Suprapubic skin (tissue), 4 donors: Measurements from ENCODE around the gene DTD1. TPM values are rescaled to one million over a fixed set of nuclear protein-coding genes. Genes with fewer than 3 reads are reported as not detected.

Experiments
- DNase-seq, 2 donors: peaks; one replicate each; pipeline ENCODE4 v3.0.0-alpha.2; 2019; ENCODE audit warnings: low spot score in 2 of 2
- H3K27ac ChIP-seq: fragments of 200-600 bp; sonication (generic); one replicate; pipeline ENCODE4 v1.5.1; 2019
- H3K27me3 ChIP-seq: fragments of 200-600 bp; sonication (generic); one replicate; pipeline ENCODE4 v1.5.1; 2019
- H3K36me3 ChIP-seq: fragments of 200-600 bp; sonication (generic); one replicate; pipeline ENCODE4 v1.5.1; 2019
- H3K4me1 ChIP-seq: fragments of 200-600 bp; sonication (generic); one replicate; pipeline ENCODE4 v1.5.1; 2019
- H3K4me3 ChIP-seq: fragments of 200-600 bp; sonication (generic); one replicate; pipeline ENCODE4 v1.5.1; 2019; ENCODE audit warnings: mild to moderate bottlenecking
- H3K9me3 ChIP-seq: fragments of 200-600 bp; sonication (generic); one replicate; pipeline ENCODE4 v1.5.1; 2019
- CTCF ChIP-seq, 2 donors: fragments of 200-600 bp in 1 of 2; fragments of 450-650 bp in 1 of 2; sonication (generic) in 1 of 2; IDR thresholded peaks; one replicate each; pipeline ENCODE4 v1.5.1; 2016 to 2019; ENCODE audit warnings: antibody characterized with exemption in 2 of 2, mild to moderate bottlenecking in 1 of 2, moderate library complexity in 1 of 2
- EP300 ChIP-seq: sonication (generic); formaldehyde crosslinking; IDR thresholded peaks from one replicate; pipeline ENCODE4 v1.6.1; 2017; ENCODE audit warnings: antibody characterized with exemption
- POLR2A ChIP-seq, 2 donors: fragments of 450-650 bp; IDR thresholded peaks; one replicate each; pipeline ENCODE4 v1.6.1; 2017; ENCODE audit warnings: antibody characterized with exemption in 2 of 2, mild to moderate bottlenecking in 2 of 2, moderate library complexity in 2 of 2
- POLR2AphosphoS5 ChIP-seq, 3 donors: sonication (generic); formaldehyde crosslinking; IDR thresholded peaks; one replicate each; pipeline ENCODE4 v1.6.1; 2017; ENCODE audit warnings: antibody characterized with exemption in 3 of 3
- WGBS: methylation state at CpG from one replicate; pipeline ENCODE4 v1.1.5; 2018; 5-methylcytosine and 5-hydroxymethylcytosine counted together
- total RNA-seq, 4 donors: library from RNA; depleted of rRNA; stranded (reverse); fragments of >200 nt; gene quantifications; one replicate each; pipeline ENCODE4 v1.1.0, GENCODE V29; 2016

DTD1 gene
- total RNA-seq, 4 donors from 2014 or later = 22.5 to 33.2 (median 27.0) TPM

- DNase-seq = no peak
- H3K4me3 ChIP-seq = no peak overlapping the region
- H3K4me1 ChIP-seq = peaks cover 3% of the 10 kb centered on the region
- no peaks in the 10 kb centered on the region for H3K27me3 ChIP-seq
- 76% methylated on average over 2 of the region's 2 CpGs for WGBS
- no peak overlapping the region for H3K27ac ChIP-seq
- TF ChIP-seq CTCF (IDR thresholded peaks at IDR 0.05) = no peak
- no peak for TF ChIP-seq EP300
- TF ChIP-seq POLR2AphosphoS5 (IDR thresholded peaks at IDR 0.05) = no peak
- no peaks in the 10 kb centered on the region for H3K36me3 ChIP-seq
- H3K9me3 ChIP-seq = no peaks in the 10 kb centered on the region
Observed at GRCh38 chr20:18705910-18706309, 118.1 kb downstream of the DTD1 start.

GRCh38 chr20:18712131-18712530 is 124.3 kb downstream of the DTD1 start:
- 88% methylated on average over 1 of the region's 1 CpG for WGBS
- H3K9me3 ChIP-seq = no peaks in the 10 kb centered on the region
- H3K27me3 ChIP-seq = no peaks in the 10 kb centered on the region
- H3K36me3 ChIP-seq = no peaks in the 10 kb centered on the region
- no peaks in the 10 kb centered on the region for H3K4me1 ChIP-seq
- TF ChIP-seq EP300 = no peak
- TF ChIP-seq POLR2AphosphoS5 (IDR thresholded peaks at IDR 0.05) = no peak
- TF ChIP-seq POLR2A (IDR thresholded peaks at IDR 0.05) = no peak
- TF ChIP-seq CTCF (IDR thresholded peaks at IDR 0.05) = no peak
- no peak overlapping the region for H3K27ac ChIP-seq
- no peak overlapping the region for H3K4me3 ChIP-seq
- no peak for DNase-seq

GRCh38 chr20:18712882-18713281 is 125.0 kb downstream of the DTD1 start:
- Histone ChIP-seq H3K27ac (no peak overlapping the region), H3K4me3 (no peak overlapping the region), H3K36me3 (no peaks in the 10 kb centered on the region), H3K9me3 (no peaks in the 10 kb centered on the region), H3K27me3 (no peaks in the 10 kb centered on the region), H3K4me1 (no peaks in the 10 kb centered on the region)
- DNase-seq = no peak
- WGBS = 72% methylated on average over 3 of the region's 3 CpGs
- TF ChIP-seq POLR2AphosphoS5 (IDR thresholded peaks at IDR 0.05) = no peak
- no peak for TF ChIP-seq POLR2A (IDR thresholded peaks at IDR 0.05)
- no peak for TF ChIP-seq CTCF (IDR thresholded peaks at IDR 0.05)
- TF ChIP-seq EP300 = no peak

- H3K9me3 ChIP-seq = no peaks in the 10 kb centered on the region
- 95% methylated on average over 3 of the region's 3 CpGs for WGBS
- H3K27me3 ChIP-seq = no peaks in the 10 kb centered on the region
- H3K4me1 ChIP-seq = no peaks in the 10 kb centered on the region
- H3K4me3 ChIP-seq = no peak overlapping the region
- TF ChIP-seq POLR2A (IDR thresholded peaks at IDR 0.05) (no peak), EP300 (no peak), CTCF (IDR thresholded peaks at IDR 0.05) (no peak), POLR2AphosphoS5 (IDR thresholded peaks at IDR 0.05) (no peak)
- H3K36me3 ChIP-seq = no peaks in the 10 kb centered on the region
- H3K27ac ChIP-seq = no peak overlapping the region
- no peak for DNase-seq
Observed at GRCh38 chr20:18715564-18715963, 127.7 kb downstream of the DTD1 start.

GRCh38 chr20:18717062-18717461 is 129.2 kb downstream of the DTD1 start:
- Histone ChIP-seq H3K4me3 (no peak overlapping the region), H3K27me3 (no peaks in the 10 kb centered on the region), H3K4me1 (peaks cover 3% of the 10 kb centered on the region), H3K27ac (no peak overlapping the region), H3K9me3 (no peaks in the 10 kb centered on the region), H3K36me3 (no peaks in the 10 kb centered on the region)
- no peak for TF ChIP-seq POLR2AphosphoS5 (IDR thresholded peaks at IDR 0.05)
- no peak for TF ChIP-seq POLR2A (IDR thresholded peaks at IDR 0.05)
- no peak for TF ChIP-seq CTCF (IDR thresholded peaks at IDR 0.05)
- no peak for TF ChIP-seq EP300
- DNase-seq = no peak
- WGBS = 75% methylated on average over 1 of the region's 1 CpG
